ENCODE data around the gene SH3BP5.

SH3BP5 gene

GRCh38 chr3:15273227-15273626 is 59.2 kb downstream of the SH3BP5 start:
- DNase-seq = peak; percentile 56 to 61

DNA sequence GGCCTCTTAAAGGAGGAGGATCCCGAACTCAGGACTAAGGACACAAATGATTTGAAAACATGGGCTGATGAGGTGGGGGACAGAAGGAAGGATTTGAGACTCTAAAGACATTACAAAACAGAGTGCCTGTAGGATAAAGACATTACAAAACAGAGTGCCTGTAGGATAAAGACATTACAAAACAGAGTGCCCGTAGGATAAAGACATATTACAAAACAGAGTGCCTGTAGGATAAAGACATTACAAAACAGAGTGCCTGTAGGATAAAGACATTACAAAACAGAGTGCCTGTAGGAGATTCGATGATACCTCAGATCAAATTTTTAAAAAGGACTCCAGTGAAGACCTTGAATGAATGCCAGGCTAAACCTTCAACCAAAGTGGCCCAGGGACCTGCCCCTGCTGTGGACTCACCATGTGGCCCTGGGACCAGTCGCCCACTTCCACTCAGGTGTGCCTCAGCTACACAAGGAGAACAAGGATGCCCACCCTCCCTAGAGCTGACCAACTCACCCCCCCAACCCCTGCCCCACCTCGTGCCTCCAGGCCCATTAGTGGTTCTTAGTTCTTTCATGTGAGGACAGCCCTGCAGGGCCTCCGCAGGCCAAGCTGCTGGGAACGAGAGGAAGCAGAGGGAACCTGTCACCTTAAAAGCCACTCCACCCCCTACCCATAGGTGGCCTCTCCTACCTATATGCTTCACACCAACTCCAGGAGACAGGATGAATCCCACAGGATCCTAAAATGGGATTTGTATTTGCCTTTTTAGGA is 59.8 kb downstream of the SH3BP5 start:
- peak in 1 of 2 donors; percentile 74 for DNase-seq

GRCh38 chr3:15271785-15272381 is 60.5 kb downstream of the SH3BP5 start:
- peak; percentile 93 to 99 for DNase-seq

GRCh38 chr3:15271030-15271429 is 61.4 kb downstream of the SH3BP5 start:
- DNase-seq = no peak

- peak; percentile 92 to 98 for DNase-seq
Observed at GRCh38 chr3:15269091-15269989, 63.0 kb downstream of the SH3BP5 start.

DNA sequence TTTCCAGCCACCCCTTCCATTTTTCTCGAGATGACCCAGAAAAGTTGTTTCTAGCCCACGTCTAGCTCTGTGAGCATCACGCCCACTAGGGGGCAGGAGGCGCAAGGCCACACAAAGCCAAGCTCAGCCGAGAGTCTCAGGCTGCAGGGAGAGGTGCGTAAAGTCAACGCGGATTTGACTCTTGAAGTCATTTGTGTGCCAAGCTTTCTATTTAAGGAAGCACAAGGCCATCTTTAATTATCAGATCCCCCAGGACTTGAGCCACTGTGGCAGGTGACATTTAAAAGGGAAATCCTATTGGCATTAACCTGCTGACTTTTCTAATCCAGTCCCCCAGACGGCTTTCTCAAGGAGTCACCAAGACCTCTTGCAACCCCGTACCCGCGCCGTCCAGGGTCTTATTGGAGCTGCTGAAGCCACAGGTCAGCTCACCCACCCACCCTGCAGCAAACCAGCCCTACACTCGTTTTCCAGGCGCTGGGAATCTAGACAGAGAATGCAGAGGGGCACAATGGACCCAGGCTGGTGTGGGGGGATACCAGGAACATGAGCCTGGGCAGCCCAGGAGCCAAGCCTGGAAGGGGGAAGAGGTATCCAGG is 64.3 kb downstream of the SH3BP5 start:
- DNase-seq = peak; percentile 86 to 92

- no peak for DNase-seq
Observed at GRCh38 chr3:15267502-15267901, 64.9 kb downstream of the SH3BP5 start.

DNA sequence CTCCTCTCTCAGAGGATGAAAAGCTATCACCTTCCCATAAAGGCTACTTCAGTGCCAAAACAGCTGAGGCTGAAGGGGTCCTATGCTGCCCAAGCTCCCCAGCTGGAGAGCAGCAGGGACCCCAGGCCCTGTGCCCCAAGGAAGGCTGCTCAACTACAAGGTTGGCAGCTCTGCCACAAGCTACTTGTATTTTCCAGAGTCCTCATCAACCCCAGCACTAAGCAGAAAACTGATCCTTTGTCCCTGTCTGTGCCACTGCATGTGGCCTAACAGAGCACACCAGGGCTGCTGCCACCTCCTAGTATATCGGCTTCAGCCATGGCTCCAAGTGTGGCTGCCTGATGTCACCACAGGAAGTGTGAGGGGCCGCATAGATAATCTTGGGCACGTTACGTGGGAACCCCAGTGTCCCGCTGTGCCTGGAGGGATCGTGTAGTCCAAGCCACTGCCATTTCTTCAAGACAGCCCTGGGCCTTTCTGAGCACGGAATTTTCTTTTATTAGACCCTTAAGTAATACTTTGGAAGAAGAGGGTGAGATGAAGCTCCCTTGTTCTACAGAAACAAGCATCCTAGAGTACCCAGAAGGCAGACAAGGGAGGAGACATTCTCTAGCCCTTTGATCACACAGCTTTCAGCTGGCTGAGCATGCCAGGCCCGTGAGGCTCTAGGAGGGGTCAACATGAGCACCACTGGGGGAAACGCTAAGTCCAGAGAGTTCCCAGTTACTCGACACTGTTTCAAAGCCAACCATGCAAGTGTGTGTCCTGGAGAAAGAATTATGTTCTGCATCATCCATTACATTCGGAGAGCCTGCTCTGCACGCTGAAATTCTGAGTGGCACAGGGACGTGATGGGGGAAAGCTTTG is 65.6 kb downstream of the SH3BP5 start:
- no peak for DNase-seq

GRCh38 chr3:15265655-15266509 is 66.5 kb downstream of the SH3BP5 start:
- DNase-seq = no peak

- no peak for DNase-seq
Observed at GRCh38 chr3:15264486-15264885, 67.9 kb downstream of the SH3BP5 start.

- no peak for DNase-seq
Observed at GRCh38 chr3:15263926-15264325, 68.5 kb downstream of the SH3BP5 start.

DNA sequence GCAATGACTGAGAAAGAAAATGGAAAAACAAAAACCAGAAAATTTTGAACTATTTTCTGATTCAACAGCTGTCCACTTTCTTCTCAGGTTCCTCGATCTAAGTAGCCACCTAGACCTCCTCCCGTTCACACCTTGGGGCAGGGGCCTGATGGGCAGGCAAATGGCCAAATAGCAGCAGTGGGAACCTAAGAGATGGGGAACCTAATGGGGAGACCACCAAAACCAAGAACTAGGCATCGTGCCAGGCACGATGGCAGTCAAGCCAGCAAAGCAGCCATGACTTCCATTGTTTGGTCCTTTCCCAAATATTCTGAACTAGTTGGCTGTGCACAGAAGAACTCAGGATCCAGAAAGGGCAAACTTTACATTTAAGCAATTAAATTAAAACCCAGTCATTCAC is 69.3 kb downstream of the SH3BP5 start:
- DNase-seq = no peak

DNA sequence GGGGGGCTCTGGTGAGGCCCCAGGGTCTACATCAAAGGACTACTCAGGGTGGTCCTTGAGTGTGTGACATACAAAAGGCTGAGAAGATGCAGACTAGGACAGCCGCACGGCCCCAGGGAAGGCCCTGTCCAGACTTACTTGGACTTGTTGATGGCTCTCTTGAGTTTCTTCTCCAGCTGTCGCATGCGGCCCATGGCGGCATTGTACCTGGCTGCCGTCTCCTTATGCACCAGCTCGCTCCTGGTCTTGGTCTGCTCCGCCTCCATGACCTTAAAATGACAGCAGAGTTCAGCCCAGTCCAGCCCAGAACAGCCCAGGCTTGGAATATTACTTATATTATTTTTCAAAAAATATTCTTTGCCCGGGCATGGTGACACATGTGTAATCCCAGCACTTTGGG is 70.4 kb downstream of the SH3BP5 start:
- no peak for DNase-seq

- no peak for DNase-seq
Observed at GRCh38 chr3:15261274-15261673, 71.1 kb downstream of the SH3BP5 start.

GRCh38 chr3:15260531-15260930 is 71.9 kb downstream of the SH3BP5 start:
- DNase-seq = no peak

DNA sequence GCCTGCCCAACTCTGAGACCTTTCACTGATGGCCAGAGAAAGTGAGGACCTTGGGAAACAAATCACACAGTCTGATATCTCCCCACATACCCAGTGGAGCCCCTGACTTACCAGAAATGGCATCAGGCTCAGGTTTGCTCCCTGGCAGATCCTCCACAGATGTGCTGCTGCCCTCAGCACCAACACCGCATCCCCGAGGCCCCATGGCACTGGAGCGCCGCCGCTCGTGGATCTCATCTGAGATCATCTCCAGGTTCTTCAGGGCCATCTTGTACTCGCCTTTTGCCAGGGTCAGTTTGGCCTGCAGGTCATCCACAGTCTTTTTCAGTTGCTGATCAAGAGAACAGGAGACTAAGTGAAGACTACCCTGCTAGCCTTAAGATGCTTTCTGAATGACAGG is 73.7 kb downstream of the SH3BP5 start:
- DNase-seq = no peak

DNA sequence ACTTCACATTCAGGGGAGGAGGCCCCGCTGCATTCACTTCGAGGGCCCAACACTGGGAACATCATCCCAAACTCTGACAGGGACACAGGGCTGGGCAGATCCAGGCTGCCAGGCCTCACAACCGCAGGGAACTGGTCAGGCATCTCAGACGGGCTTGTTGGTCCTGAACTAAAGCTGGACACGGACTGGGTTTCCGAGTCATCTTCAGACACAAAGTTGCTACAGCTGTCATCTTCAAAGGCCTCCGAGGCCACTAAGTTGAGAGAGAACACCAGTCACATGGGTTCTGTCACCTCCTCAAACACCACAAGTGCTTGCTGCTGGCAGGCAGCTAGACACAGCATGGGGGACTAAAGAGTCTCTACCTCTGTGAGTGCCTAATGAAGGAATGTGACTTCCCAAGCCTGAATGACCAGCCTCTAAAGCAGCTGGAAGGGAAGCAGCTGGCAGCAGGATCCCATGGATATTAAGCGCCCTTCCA is 75.5 kb downstream of the SH3BP5 start:
- no peak for DNase-seq

GRCh38 chr3:15255215-15255614 is 77.2 kb downstream of the SH3BP5 start:
- no peak for DNase-seq

- no peak for DNase-seq
Observed at GRCh38 chr3:15253023-15253697, 79.2 kb downstream of the SH3BP5 start.

DNA sequence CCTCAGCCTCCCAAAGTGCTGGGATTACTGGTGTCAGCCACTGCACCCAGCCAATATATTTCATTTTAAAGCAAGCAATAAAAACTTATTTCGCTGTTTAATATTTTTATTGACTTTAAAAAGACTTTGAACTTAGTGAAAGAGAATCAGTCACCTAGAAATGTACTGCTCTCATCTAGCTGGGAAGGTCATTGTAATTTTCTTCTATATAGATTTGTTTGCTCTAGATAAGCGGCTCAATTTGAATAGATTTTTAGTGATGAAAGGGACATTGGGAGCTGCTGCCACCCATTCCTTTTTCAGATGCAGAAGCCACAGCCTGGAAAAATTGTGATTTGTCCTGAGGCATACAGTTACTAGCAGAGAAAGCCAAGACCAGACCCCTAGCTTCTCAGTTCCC is 86.2 kb downstream of the SH3BP5 start:
- DNase-seq = no peak

Data from inflammatory macrophage treated with lipopolysaccharide for 1 hour (primary cell).